Endothelial cell of umbilical vein (primary cell): ENCODE data around the gene LRRC32. TPM values are rescaled to one million over a fixed set of nuclear protein-coding genes. Genes with fewer than 3 reads are reported as not detected.

ENCODE experiments used
- BruUV-seq: library from RNA; stranded (reverse); fragments of 400-500 nt; replicated peaks from 2 replicates; lab custom pipeline; 2021; lab: Mats Ljungman, UMichigan
- CTCF ChIA-PET: fragments of 300-600, 350-600 bp; sonication (Branson Sonifier 250); formaldehyde crosslinking; loops from one replicate; lab custom pipeline; 2021; ENCODE audit warnings: antibody characterized with exemption, inconsistent platforms; lab: Charles Lee
- POLR2A ChIA-PET: fragments of 300-600, 350-600 bp; sonication (Branson Sonifier 250); formaldehyde crosslinking; loops from one replicate; lab custom pipeline; 2021; ENCODE audit warnings: antibody characterized with exemption, inconsistent platforms; lab: Charles Lee
- DNase-seq: peaks from one replicate; pipeline ENCODE4 v3.0.0-alpha.2; 2011; ENCODE audit warnings: low read depth, low spot score
- FAIRE-seq: peaks from 2 replicates; lab custom pipeline; 2011; peaks lifted over from hg19 to GRCh38; lab: Jason Lieb, UNC
- H2AFZ ChIP-seq: 2 replicates; pipeline ENCODE4 v1.6.0; 2012; ENCODE audit warnings: low read depth, low read length, control low read depth, inconsistent platforms
- H3K27ac ChIP-seq: 2 replicates; pipeline ENCODE4 v1.5.1; 2011; ENCODE audit warnings: low read depth, mild to moderate bottlenecking, control low read depth, low read length, moderate library complexity; ENCODE audit not compliant: insufficient read depth
- H3K27me3 ChIP-seq, 2 experiments: 2 replicates each; pipeline versions ENCODE4 v1.6.0 to v1.6.1; 2011; ENCODE audit warnings: low read length in 2 of 2, mixed read lengths in 1 of 2; ENCODE audit not compliant: control insufficient read depth in 2 of 2, insufficient read depth in 2 of 2
- H3K36me3 ChIP-seq, 2 experiments: 2 replicates in 1 of 2; 3 replicates in 1 of 2; pipeline ENCODE4 v1.5.1; 2011; ENCODE audit warnings: low read length in 2 of 2, mild to moderate bottlenecking in 1 of 2, moderate library complexity in 1 of 2; ENCODE audit not compliant: control insufficient read depth in 2 of 2, insufficient read depth in 2 of 2; ENCODE audit errors: extremely low read depth in 1 of 2
- H3K4me1 ChIP-seq: 3 replicates; pipeline ENCODE4 v1.5.1; 2011; ENCODE audit warnings: mild to moderate bottlenecking, low read length; ENCODE audit not compliant: control insufficient read depth, insufficient read depth; ENCODE audit errors: extremely low read depth
- H3K4me2 ChIP-seq: 2 replicates; pipeline ENCODE4 v1.6.1; 2011; ENCODE audit warnings: low read length, control low read depth, mixed read lengths; ENCODE audit not compliant: insufficient read depth
- H3K4me3 ChIP-seq, 3 experiments: fragments of 200-600 bp in 1 of 3; sonication (generic), shearing (Covaris generic) in 1 of 3; replicated peaks in 1 of 3; 2 replicates each; pipeline ENCODE4 v1.5.1; 2011 to 2016; ENCODE audit warnings: control low read depth in 3 of 3, low read length in 3 of 3, mild to moderate bottlenecking in 2 of 3, inconsistent platforms in 1 of 3, low read depth in 1 of 3, moderate library complexity in 1 of 3; ENCODE audit not compliant: insufficient read depth in 1 of 3
- H3K79me2 ChIP-seq: 2 replicates; pipeline ENCODE4 v1.6.0; 2012; ENCODE audit warnings: low read length, inconsistent platforms; ENCODE audit not compliant: control insufficient read depth, insufficient read depth
- H3K9ac ChIP-seq: replicated peaks from 2 replicates; pipeline ENCODE3; 2011; ENCODE audit warnings: low read length, control low read depth; ENCODE audit not compliant: insufficient read depth; ENCODE audit errors: extremely low read depth
- H3K9me1 ChIP-seq: replicated peaks from 3 replicates; pipeline ENCODE4 v1.6.0; 2011; ENCODE audit warnings: mild to moderate bottlenecking, low read length; ENCODE audit not compliant: control insufficient read depth, insufficient read depth; ENCODE audit errors: extremely low read depth
- H3K9me3 ChIP-seq: replicated peaks from 2 replicates; pipeline ENCODE4 v1.5.1; 2012; ENCODE audit warnings: low read length, inconsistent platforms; ENCODE audit not compliant: control insufficient read depth, insufficient read depth
- H4K20me1 ChIP-seq: replicated peaks from 2 replicates; pipeline ENCODE3; 2011; ENCODE audit warnings: mild to moderate bottlenecking, low read length; ENCODE audit not compliant: control insufficient read depth, insufficient read depth; ENCODE audit errors: extremely low read depth
- CTCF ChIP-seq, 2 donors: IDR thresholded peaks; 1 replicate in 1 of 2; 2 replicates in 1 of 2; pipeline ENCODE4 v1.5.1; 2011; ENCODE audit warnings: low read length in 2 of 2, mild to moderate bottlenecking in 2 of 2, moderate library complexity in 2 of 2, control low read depth in 1 of 2, inconsistent platforms in 1 of 2, low read depth in 1 of 2; ENCODE audit not compliant: insufficient read depth in 1 of 2; ENCODE audit errors: extremely low read depth in 1 of 2
- EZH2 ChIP-seq: IDR thresholded peaks from 2 replicates; pipeline ENCODE4 v1.6.1; 2012; ENCODE audit warnings: borderline replicate concordance, low read depth, mild to moderate bottlenecking, moderate library complexity, low read length, inconsistent platforms; ENCODE audit not compliant: severe bottlenecking
- FOS ChIP-seq: IDR thresholded peaks from 2 replicates; pipeline ENCODE4 v1.6.1; 2011; ENCODE audit warnings: mild to moderate bottlenecking, low read length, moderate library complexity, borderline replicate concordance; ENCODE audit not compliant: insufficient read depth
- GATA2 ChIP-seq: IDR thresholded peaks from 2 replicates; pipeline ENCODE4 v1.7.0; 2011; ENCODE audit warnings: low read depth, mild to moderate bottlenecking, moderate library complexity, mixed read lengths, low read length; ENCODE audit not compliant: insufficient read length, insufficient read depth
- JUN ChIP-seq: IDR thresholded peaks from 2 replicates; pipeline ENCODE4 v1.6.1; 2011; ENCODE audit warnings: borderline replicate concordance, low read depth; ENCODE audit not compliant: insufficient read length, insufficient read depth
- MAX ChIP-seq: IDR thresholded peaks from 2 replicates; pipeline ENCODE4 v1.6.1; 2011; ENCODE audit not compliant: insufficient read depth, insufficient read length
- MYC ChIP-seq: IDR thresholded peaks from one replicate; pipeline ENCODE4 v1.6.1; 2011; ENCODE audit warnings: mild to moderate bottlenecking, low read depth, low read length
- POLR2A ChIP-seq: IDR thresholded peaks from 2 replicates; pipeline ENCODE4 v1.6.1; 2012; ENCODE audit warnings: low read depth, mild to moderate bottlenecking, control low read depth, low read length
- POLR2AphosphoS5 ChIP-seq: IDR thresholded peaks from 2 replicates; pipeline ENCODE4 v1.6.1; 2012; ENCODE audit warnings: low read depth, mild to moderate bottlenecking, control low read depth, low read length, moderate library complexity; ENCODE audit not compliant: insufficient read depth
- dilution Hi-C: fragments of 300-500 bp; cut with MboI; formaldehyde crosslinking; loops from one replicate; pipeline ENCODE4 v1.15.0; 2019; ENCODE audit warnings: low sequenced_read_pairs; ENCODE audit not compliant: extremely low pct_ligation_motif_present
- intact Hi-C: fragments of 100-400 bp; cut with micrococcal nuclease; formaldehyde crosslinking; loops from one replicate; pipeline ENCODE4 v1.10.0; 2022
- polyA plus RNA-seq, 4 experiments: library from polyadenylated mRNA; depleted of rRNA in 3 of 4; stranded (reverse) in 3 of 4; unstranded in 1 of 4; fragments of >200 nt; gene quantifications; 2 replicates each; pipeline versions ENCODE4 v1.2.1 to v1.2.3, GENCODE V29; 2011 to 2012; ENCODE audit warnings: missing spikeins in 1 of 4
- total RNA-seq: library from RNA; stranded (reverse); gene quantifications from 2 replicates; pipeline ENCODE4 v1.2.3, GENCODE V29; 2021

LRRC32 gene
- total and polyA plus RNA-seq, 2 donors (not counting 3 experiments of a cell fraction or from before 2014, with no cell fraction given) = 77.2 to 117 TPM

GRCh38 chr11:76673176-76674142 lies 2.9 kb upstream of the LRRC32 start:
- intact Hi-C loops = loop anchor here (5.0 kb wide), 1 partner anchor 291 kb away; the partner anchor contains the start of genes GVQW3 and THAP12

GRCh38 chr11:76672431-76673175 lies 2.1 kb upstream of the LRRC32 start:
- ChIA-PET POLR2A (interaction anchor here (1.3 kb wide), 1 partner anchor 93 kb away, joined by 3 read pairs; no protein-coding TSS in a partner anchor), CTCF (interaction anchor here (1.0 to 14.2 kb wide), 13 partner anchors 8 to 465 kb away, joined by 3 to 134 read pairs (median 5); no protein-coding TSS in a partner anchor)
- no TSS peak for BruUV-seq
- H3K27ac ChIP-seq = no peak overlapping the region
- no peak overlapping the region for H2AFZ ChIP-seq
- no peak overlapping the region for H3K4me3 ChIP-seq
- H3K79me2 ChIP-seq = peaks cover 6% of the 10 kb centered on the region
- no peaks in the 10 kb centered on the region for H4K20me1 ChIP-seq
- H3K9ac ChIP-seq = no peak overlapping the region
- TF ChIP-seq POLR2AphosphoS5 (no peak), FOS (no peak), GATA2 (no peak), MAX (no peak), EZH2 (no peak), CTCF (IDR thresholded peaks at IDR 0.05; ENCODE audit: extremely low read depth in 1 of 2, insufficient read depth in 1 of 2, low read depth in 1 of 2, low read length in 2 of 2) (no peak), JUN (no peak), POLR2A (no peak), MYC (no peak)
- DNase-seq (no peak), FAIRE-seq (peak; percentile 72)
- no peaks in the 10 kb centered on the region for H3K27me3 ChIP-seq
- intact Hi-C loops = loop anchor here (5.0 kb wide), 1 partner anchor 290 kb away; the partner anchor contains the start of genes GVQW3 and THAP12
- no peaks in the 10 kb centered on the region for H3K9me3 ChIP-seq
- no peak overlapping the region for H3K4me2 ChIP-seq
- dilution Hi-C loops = no loop called here
- H3K4me1 ChIP-seq = peaks cover 34% of the 10 kb centered on the region
- no peaks in the 10 kb centered on the region for H3K9me1 ChIP-seq
- no peaks in the 10 kb centered on the region for H3K36me3 ChIP-seq

More at GRCh38 chr11:76673176-76674142, 2.9 kb upstream of the LRRC32 start:
- H3K27ac ChIP-seq = no peak overlapping the region
- no peak overlapping the region for H3K9ac ChIP-seq
- H3K4me2 ChIP-seq = no peak overlapping the region
- peaks cover 26% of the 10 kb centered on the region for H3K4me1 ChIP-seq
- no peaks in the 10 kb centered on the region for H4K20me1 ChIP-seq
- H3K9me3 ChIP-seq = no peaks in the 10 kb centered on the region
- POLR2A ChIA-PET = no interaction called here
- H3K79me2 ChIP-seq = no peaks in the 10 kb centered on the region
- H3K4me3 ChIP-seq = no peak overlapping the region
- TF ChIP-seq GATA2 = no peak
- TF ChIP-seq FOS = no peak
- no peak for TF ChIP-seq EZH2
- TF ChIP-seq POLR2AphosphoS5 = no peak
- TF ChIP-seq MYC = no peak
- no peak for TF ChIP-seq POLR2A
- no peak for TF ChIP-seq JUN
- no peaks in the 10 kb centered on the region for H3K27me3 ChIP-seq
- no peak for DNase-seq
- BruUV-seq = no TSS peak
- H2AFZ ChIP-seq = no peak overlapping the region
- FAIRE-seq = no peak
- dilution Hi-C loops = no loop called here
- CTCF ChIA-PET = interaction anchor here (1.0 to 14.2 kb wide), 13 partner anchors 8 to 466 kb away, joined by 3 to 134 read pairs (median 6); no protein-coding TSS in a partner anchor
- no peaks in the 10 kb centered on the region for H3K9me1 ChIP-seq
- no peaks in the 10 kb centered on the region for H3K36me3 ChIP-seq
